MM.1S (cell line): ENCODE results near the gene CYP24A1.

Experiments
- CTCF ChIP-seq: fragments of 300-600 bp; sonication (generic); IDR thresholded peaks from 2 replicates; pipeline ENCODE4 v1.5.1; 2016; ENCODE audit warnings: antibody characterized with exemption, low read length, mixed read lengths
- EZH2 ChIP-seq: fragments of 300-600 bp; sonication (generic); optimal IDR thresholded peaks from 2 replicates; pipeline ENCODE3; 2017; ENCODE audit warnings: low read depth, mild to moderate bottlenecking, antibody characterized with exemption, low read length, mixed read lengths
- EZH2phosphoT487 ChIP-seq: fragments of 300-600 bp; sonication (generic); IDR thresholded peaks from 2 replicates; pipeline ENCODE4 v1.6.1; 2018; ENCODE audit warnings: antibody characterized with exemption, low read length

DNA sequence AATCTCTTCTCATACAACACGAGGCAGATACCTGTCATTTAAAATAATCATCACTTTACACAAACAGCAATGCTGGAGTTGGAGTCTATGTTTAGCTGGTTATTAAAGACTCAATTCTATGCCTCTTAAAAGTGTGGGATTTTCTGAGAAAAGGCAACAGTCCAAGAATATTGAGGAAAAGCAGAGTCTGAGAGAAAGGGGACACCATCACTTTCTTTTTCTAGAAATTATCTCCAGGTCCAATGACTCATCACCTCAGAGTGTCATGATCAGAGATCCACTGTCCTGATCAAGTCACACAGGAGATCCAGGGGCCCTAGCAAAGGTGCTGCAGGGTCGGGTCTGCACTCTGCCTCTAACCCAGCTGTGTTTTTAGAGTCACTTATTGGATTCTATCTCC, 8.0 kb downstream of the CYP24A1 start:
- TF ChIP-seq CTCF (no peak), EZH2 (no peak), EZH2phosphoT487 (no peak)
